ENCODE results near the gene PSME2. TPM values are rescaled to one million over a fixed set of nuclear protein-coding genes. Genes with fewer than 3 reads are reported as not detected.

The PSME2 gene
- total and polyA plus RNA-seq, 2 experiments from 2014 or later: 38.3 to 164 TPM

- Histone ChIP-seq H3K4me2 (ENCODE audit: unreplicated experiment) (no peak overlapping the region), H3K9me2 (ENCODE audit: insufficient read depth) (no peaks in the 10 kb centered on the region), H3F3A (ENCODE audit: insufficient read depth) (peaks cover 17% of the 10 kb centered on the region), H3K9ac (no peak overlapping the region), H3K4me3 (no peak overlapping the region), H3K4me1 (ENCODE audit: insufficient read depth) (peaks cover 13% of the 10 kb centered on the region), H3K9me3 (ENCODE audit: low read depth) (no peaks in the 10 kb centered on the region), H4K20me1 (ENCODE audit: insufficient read depth) (no peaks in the 10 kb centered on the region), H3K27me3 (replicated peaks; ENCODE audit: insufficient read depth) (no peaks in the 10 kb centered on the region), H2AFZ (no peak overlapping the region), H3K27ac (no peak overlapping the region), H3K36me3 (ENCODE audit: low read depth) (peaks cover 6% of the 10 kb centered on the region; the same call in 1 of the 2 replicates), H3K79me2 (ENCODE audit: insufficient read depth) (peaks cover 23% of the 10 kb centered on the region)
- TF ChIP-seq EZH2 (IDR thresholded peaks at IDR 0.05; ENCODE audit: insufficient read depth, poor library complexity, severe bottlenecking): no peak
- no peak for TF ChIP-seq EZH2phosphoT487 (IDR thresholded peaks at IDR 0.05; ENCODE audit: insufficient read depth, low read depth)
- in situ Hi-C loops (cut with MboI): no loop called here
- no peak for DNase-seq
- WGBS, 2 experiments (ENCODE audit: low coverage in 1 of 2, low lambda C conversion rate in 2 of 2, missing lambda C conversion rate in 2 of 2): 86% methylated on average over 11 of the region's 11 CpGs
Observed at GRCh38 chr14:24185741-24186140, 39.3 kb upstream of the PSME2 start.

- Histone ChIP-seq H3K9me2 (ENCODE audit: insufficient read depth) (no peaks in the 10 kb centered on the region), H3K9ac (no peak overlapping the region), H3K9me3 (ENCODE audit: low read depth) (no peaks in the 10 kb centered on the region), H3K4me2 (ENCODE audit: unreplicated experiment) (no peak overlapping the region), H2AFZ (no peak overlapping the region), H3K27me3 (replicated peaks; ENCODE audit: insufficient read depth) (no peaks in the 10 kb centered on the region), H3F3A (ENCODE audit: insufficient read depth) (peaks cover 24% of the 10 kb centered on the region), H3K4me3 (no peak overlapping the region), H3K79me2 (ENCODE audit: insufficient read depth) (peaks cover 23% of the 10 kb centered on the region), H3K4me1 (ENCODE audit: insufficient read depth) (peaks cover 18% of the 10 kb centered on the region), H3K27ac (no peak overlapping the region), H4K20me1 (ENCODE audit: insufficient read depth) (no peaks in the 10 kb centered on the region), H3K36me3 (ENCODE audit: low read depth) (peaks cover 9% of the 10 kb centered on the region; the same call in 1 of the 2 replicates)
- DNase-seq: no peak
- in situ Hi-C loops (cut with MboI): no loop called here
- TF ChIP-seq EZH2 (IDR thresholded peaks at IDR 0.05; ENCODE audit: insufficient read depth, poor library complexity, severe bottlenecking) (no peak), EZH2phosphoT487 (IDR thresholded peaks at IDR 0.05; ENCODE audit: insufficient read depth, low read depth) (no peak)
- WGBS, 2 experiments (ENCODE audit: low coverage in 1 of 2, low lambda C conversion rate in 2 of 2, missing lambda C conversion rate in 2 of 2): 85 to 86% methylated on average over 7 of the region's 7 CpGs
Observed at GRCh38 chr14:24185026-24185425, 38.6 kb upstream of the PSME2 start.

- Histone ChIP-seq H3K9me2 (ENCODE audit: insufficient read depth) (no peaks in the 10 kb centered on the region), H3K27me3 (replicated peaks; ENCODE audit: insufficient read depth) (no peaks in the 10 kb centered on the region), H3F3A (ENCODE audit: insufficient read depth) (peaks cover 24% of the 10 kb centered on the region), H3K9ac (no peak overlapping the region), H3K36me3 (ENCODE audit: low read depth) (peaks cover 12% of the 10 kb centered on the region; the same call in 1 of the 2 replicates), H2AFZ (no peak overlapping the region), H4K20me1 (ENCODE audit: insufficient read depth) (no peaks in the 10 kb centered on the region), H3K27ac (no peak overlapping the region), H3K9me3 (ENCODE audit: low read depth) (no peaks in the 10 kb centered on the region), H3K4me2 (ENCODE audit: unreplicated experiment) (no peak overlapping the region), H3K4me1 (ENCODE audit: insufficient read depth) (peaks cover 22% of the 10 kb centered on the region), H3K4me3 (no peak overlapping the region), H3K79me2 (ENCODE audit: insufficient read depth) (peaks cover 23% of the 10 kb centered on the region)
- no peak for TF ChIP-seq EZH2 (IDR thresholded peaks at IDR 0.05; ENCODE audit: insufficient read depth, poor library complexity, severe bottlenecking)
- TF ChIP-seq EZH2phosphoT487 (IDR thresholded peaks at IDR 0.05; ENCODE audit: insufficient read depth, low read depth): no peak
- in situ Hi-C loops (cut with MboI): no loop called here
- WGBS, 2 experiments (ENCODE audit: low coverage in 1 of 2, low lambda C conversion rate in 2 of 2, missing lambda C conversion rate in 2 of 2): 82 to 86% methylated on average over 12 to 19 of the region's 19 CpGs
- DNase-seq: no peak
Observed at GRCh38 chr14:24184104-24184970, 37.9 kb upstream of the PSME2 start.

GRCh38 chr14:24183014-24183481, 36.6 kb upstream of the PSME2 start:
- H3K4me2 ChIP-seq (ENCODE audit: unreplicated experiment): no peak overlapping the region
- no peak overlapping the region for H3K9ac ChIP-seq
- no peaks in the 10 kb centered on the region for H4K20me1 ChIP-seq (ENCODE audit: insufficient read depth)
- peaks cover 25% of the 10 kb centered on the region; the same call in 1 of the 2 replicates for H3K36me3 ChIP-seq (ENCODE audit: low read depth)
- no peak overlapping the region for H3K4me3 ChIP-seq
- TF ChIP-seq EZH2phosphoT487 (IDR thresholded peaks at IDR 0.05; ENCODE audit: insufficient read depth, low read depth) (no peak), EZH2 (IDR thresholded peaks at IDR 0.05; ENCODE audit: insufficient read depth, poor library complexity, severe bottlenecking) (no peak)
- no peaks in the 10 kb centered on the region for H3K9me2 ChIP-seq (ENCODE audit: insufficient read depth)
- H3K27ac ChIP-seq: no peak overlapping the region
- H3K9me3 ChIP-seq (ENCODE audit: low read depth): no peaks in the 10 kb centered on the region
- H2AFZ ChIP-seq: no peak overlapping the region
- peaks cover 22% of the 10 kb centered on the region for H3F3A ChIP-seq (ENCODE audit: insufficient read depth)
- H3K4me1 ChIP-seq (ENCODE audit: insufficient read depth): peaks cover 17% of the 10 kb centered on the region
- peaks cover 19% of the 10 kb centered on the region for H3K79me2 ChIP-seq (ENCODE audit: insufficient read depth)
- DNase-seq: no peak
- 96 to 97% methylated on average over 10 to 15 of the region's 15 CpGs for WGBS, 2 experiments (ENCODE audit: low coverage in 1 of 2, low lambda C conversion rate in 2 of 2, missing lambda C conversion rate in 2 of 2)
- no peaks in the 10 kb centered on the region for H3K27me3 ChIP-seq (replicated peaks; ENCODE audit: insufficient read depth)
- in situ Hi-C loops (cut with MboI): no loop called here

All from GM23248 (cell line).